ENCODE data around the gene VCL. TPM values are rescaled to one million over a fixed set of nuclear protein-coding genes. Genes with fewer than 3 reads are reported as not detected.

Gene VCL
- total RNA-seq, 2 donors from 2014 or later, result 12.2 to 19.2 TPM

- no peak overlapping the region for H3K4me3 Mint-ChIP-seq
- H3K27me3 Mint-ChIP-seq (ENCODE audit: low read depth), result no peaks in the 10 kb centered on the region
- ATAC-seq (replicated peaks in 1 of 2), result no peak
- no peak overlapping the region for H3K27ac Mint-ChIP-seq
- no peak for DNase-seq
- H3K9me3 Mint-ChIP-seq, result no peaks in the 10 kb centered on the region
- H3K36me3 Mint-ChIP-seq (ENCODE audit: insufficient read depth in 2 of 2), result peaks cover 2% of the 10 kb centered on the region in 2 donors
- peaks cover under 1% of the 10 kb centered on the region for H3K4me1 Mint-ChIP-seq (ENCODE audit: low read depth)
These were observed 18.0 kb upstream of the VCL start for GRCh38 chr10:73979809-73980433.

- H3K27me3 Mint-ChIP-seq (ENCODE audit: low read depth), result no peaks in the 10 kb centered on the region
- ATAC-seq (replicated peaks in 1 of 2), result no peak
- DNase-seq, result no peak
- no peak overlapping the region for H3K27ac Mint-ChIP-seq
- H3K36me3 Mint-ChIP-seq (ENCODE audit: insufficient read depth in 2 of 2), result no peaks in the 10 kb centered on the region
- no peaks in the 10 kb centered on the region for H3K4me1 Mint-ChIP-seq (ENCODE audit: low read depth)
- H3K9me3 Mint-ChIP-seq, result no peaks in the 10 kb centered on the region
- H3K4me3 Mint-ChIP-seq, result no peak overlapping the region
These were observed 16.1 kb upstream of the VCL start for GRCh38 chr10:73981812-73982211.

GRCh38 chr10:73983096-73984047 is 14.5 kb upstream of the VCL start:
- H3K27ac Mint-ChIP-seq, result no peak overlapping the region
- no peaks in the 10 kb centered on the region for H3K27me3 Mint-ChIP-seq (ENCODE audit: low read depth)
- DNase-seq, result no peak
- H3K4me3 Mint-ChIP-seq, result no peak overlapping the region
- no peaks in the 10 kb centered on the region for H3K36me3 Mint-ChIP-seq (ENCODE audit: insufficient read depth in 2 of 2)
- H3K9me3 Mint-ChIP-seq, result no peaks in the 10 kb centered on the region
- H3K4me1 Mint-ChIP-seq (ENCODE audit: low read depth), result no peaks in the 10 kb centered on the region
- no peak for ATAC-seq (replicated peaks in 1 of 2)

GRCh38 chr10:73989594-73990150 is 8.2 kb upstream of the VCL start:
- peaks cover 0 to 2% of the 10 kb centered on the region in 2 donors for H3K36me3 Mint-ChIP-seq (ENCODE audit: insufficient read depth in 2 of 2)
- DNase-seq (no peak), ATAC-seq (replicated peaks in 1 of 2) (no peak)
- peaks cover 0 to 2% of the 10 kb centered on the region in 2 donors for H3K9me3 Mint-ChIP-seq
- peaks cover 26% of the 10 kb centered on the region for H3K4me1 Mint-ChIP-seq (ENCODE audit: low read depth)
- H3K27ac Mint-ChIP-seq, result no peak overlapping the region
- H3K27me3 Mint-ChIP-seq (ENCODE audit: low read depth), result no peaks in the 10 kb centered on the region
- no peak overlapping the region for H3K4me3 Mint-ChIP-seq

- peak overlapping the region; percentile 0 for H3K27ac Mint-ChIP-seq
- DNase-seq (no peak), ATAC-seq (replicated peaks in 1 of 2) (no peak)
- H3K27me3 Mint-ChIP-seq (ENCODE audit: low read depth), result no peaks in the 10 kb centered on the region
- peaks cover 0 to 2% of the 10 kb centered on the region in 2 donors for H3K9me3 Mint-ChIP-seq
- H3K36me3 Mint-ChIP-seq (ENCODE audit: insufficient read depth in 2 of 2), result peaks cover 0 to 2% of the 10 kb centered on the region in 2 donors
- peak overlapping the region; percentile 2 to 23 for H3K4me3 Mint-ChIP-seq
- peaks cover 26% of the 10 kb centered on the region for H3K4me1 Mint-ChIP-seq (ENCODE audit: low read depth)
These were observed 6.6 kb upstream of the VCL start for GRCh38 chr10:73991203-73991883.

- Mint-ChIP-seq H3K36me3 (ENCODE audit: insufficient read depth in 2 of 2) (peaks cover 0 to 2% of the 10 kb centered on the region in 2 donors), H3K4me3 (peak overlapping the region; percentile 2 to 23), H3K27ac (peak overlapping the region; percentile 0), H3K9me3 (peaks cover 0 to 2% of the 10 kb centered on the region in 2 donors), H3K27me3 (ENCODE audit: low read depth) (no peaks in the 10 kb centered on the region), H3K4me1 (ENCODE audit: low read depth) (peaks cover 26% of the 10 kb centered on the region)
- DNase-seq (peak; percentile 75), ATAC-seq (replicated peaks in 1 of 2) (peak; percentile 97 to 99)
These were observed 6.1 kb upstream of the VCL start for GRCh38 chr10:73991884-73992245.

GRCh38 chr10:73992899-73993788 is 4.8 kb upstream of the VCL start:
- Mint-ChIP-seq H3K4me3 (peak overlapping the region in 1 of 2 donors; percentile 7), H3K9me3 (peaks cover 0 to 2% of the 10 kb centered on the region in 2 donors), H3K27ac (peak overlapping the region; percentile 5)

GRCh38 chr10:73995035-73995358 is 2.9 kb upstream of the VCL start:
- DNase-seq (no peak), ATAC-seq (replicated peaks in 1 of 2) (no peak)
- H3K9me3 Mint-ChIP-seq, result peaks cover 0 to 2% of the 10 kb centered on the region in 2 donors
- H3K36me3 Mint-ChIP-seq (ENCODE audit: insufficient read depth in 2 of 2), result peaks cover 0 to 4% of the 10 kb centered on the region in 2 donors
- H3K4me1 Mint-ChIP-seq (ENCODE audit: low read depth), result peaks cover 39% of the 10 kb centered on the region
- H3K27ac Mint-ChIP-seq, result peak overlapping the region; percentile 14
- H3K4me3 Mint-ChIP-seq, result no peak overlapping the region
- H3K27me3 Mint-ChIP-seq (ENCODE audit: low read depth), result no peaks in the 10 kb centered on the region

More at GRCh38 chr10:73992899-73993788, 4.8 kb upstream of the VCL start:
- no peaks in the 10 kb centered on the region for H3K27me3 Mint-ChIP-seq (ENCODE audit: low read depth)
- peaks cover 26% of the 10 kb centered on the region for H3K4me1 Mint-ChIP-seq (ENCODE audit: low read depth)
- peaks cover 0 to 2% of the 10 kb centered on the region in 2 donors for H3K36me3 Mint-ChIP-seq (ENCODE audit: insufficient read depth in 2 of 2)
- DNase-seq (peak; percentile 11 to 13), ATAC-seq (replicated peaks in 1 of 2) (no peak)

GRCh38 chr10:73997461-73997786 is 492 bp upstream of the VCL start:
- Mint-ChIP-seq H3K36me3 (ENCODE audit: insufficient read depth in 2 of 2) (peaks cover 0 to 3% of the 10 kb centered on the region in 2 donors), H3K27ac (peak overlapping the region; percentile 86), H3K4me1 (ENCODE audit: low read depth) (peaks cover 24% of the 10 kb centered on the region), H3K27me3 (ENCODE audit: low read depth) (no peaks in the 10 kb centered on the region), H3K4me3 (peak overlapping the region; percentile 85 to 93), H3K9me3 (no peaks in the 10 kb centered on the region)
- DNase-seq (peak in 1 of 2 donors; percentile 82), ATAC-seq (replicated peaks in 1 of 2) (peak; percentile 75 to 81)

GRCh38 chr10:73998623-73998928 is 660 bp downstream of the VCL start:
- ATAC-seq (replicated peaks in 1 of 2) (no peak), DNase-seq (peak in 1 of 2 donors; percentile 21)
- Mint-ChIP-seq H3K9me3 (no peaks in the 10 kb centered on the region), H3K4me1 (ENCODE audit: low read depth) (peaks cover 14% of the 10 kb centered on the region), H3K36me3 (ENCODE audit: insufficient read depth in 2 of 2) (peaks cover 0 to 3% of the 10 kb centered on the region in 2 donors), H3K4me3 (peak overlapping the region; percentile 85 to 93), H3K27ac (peak overlapping the region; percentile 5), H3K27me3 (ENCODE audit: low read depth) (no peaks in the 10 kb centered on the region)

- H3K4me1 Mint-ChIP-seq (ENCODE audit: low read depth), result peaks cover 12% of the 10 kb centered on the region
These were observed 1.2 kb downstream of the VCL start for GRCh38 chr10:73998929-73999691.

GRCh38 chr10:73999703-74000102 is 1.8 kb downstream of the VCL start:
- Mint-ChIP-seq H3K4me3 (peak overlapping the region; percentile 85 to 93), H3K9me3 (no peaks in the 10 kb centered on the region), H3K36me3 (ENCODE audit: insufficient read depth in 2 of 2) (peaks cover 0 to 3% of the 10 kb centered on the region in 2 donors), H3K27me3 (ENCODE audit: low read depth) (no peaks in the 10 kb centered on the region), H3K4me1 (ENCODE audit: low read depth) (peaks cover 12% of the 10 kb centered on the region), H3K27ac (peak overlapping the region; percentile 83)
- DNase-seq (no peak), ATAC-seq (replicated peaks in 1 of 2) (no peak)

More at GRCh38 chr10:73998929-73999691, 1.2 kb downstream of the VCL start:
- Mint-ChIP-seq H3K27ac (peak overlapping the region; percentile 83), H3K27me3 (ENCODE audit: low read depth) (no peaks in the 10 kb centered on the region), H3K36me3 (ENCODE audit: insufficient read depth in 2 of 2) (peaks cover 0 to 3% of the 10 kb centered on the region in 2 donors), H3K4me3 (peak overlapping the region; percentile 85 to 93), H3K9me3 (no peaks in the 10 kb centered on the region)
- DNase-seq (peak; percentile 8 to 19), ATAC-seq (replicated peaks in 1 of 2) (no peak)
